Subcutaneous adipose tissue (tissue), 4 donors: ENCODE data around the gene EIF6. TPM values are rescaled to one million over a fixed set of nuclear protein-coding genes. Genes with fewer than 3 reads are reported as not detected.

Source experiments
- CTCF ChIP-seq: fragments of 450-650 bp; IDR thresholded peaks from one replicate; pipeline ENCODE4 v1.5.1; 2016; ENCODE audit warnings: low read depth, mild to moderate bottlenecking, control low read depth, antibody characterized with exemption, moderate library complexity
- total RNA-seq, 4 donors: library from RNA; depleted of rRNA; stranded (reverse); fragments of >200 nt; gene quantifications; one replicate each; pipeline ENCODE4 v1.1.0, GENCODE V29; 2016

EIF6 gene
- total RNA-seq, 4 donors from 2014 or later = 50.1 to 75.5 (median 67.9) TPM

- no peak for TF ChIP-seq CTCF
Observed at GRCh38 chr20:35253010-35253409, 31.6 kb downstream of the EIF6 start.

DNA sequence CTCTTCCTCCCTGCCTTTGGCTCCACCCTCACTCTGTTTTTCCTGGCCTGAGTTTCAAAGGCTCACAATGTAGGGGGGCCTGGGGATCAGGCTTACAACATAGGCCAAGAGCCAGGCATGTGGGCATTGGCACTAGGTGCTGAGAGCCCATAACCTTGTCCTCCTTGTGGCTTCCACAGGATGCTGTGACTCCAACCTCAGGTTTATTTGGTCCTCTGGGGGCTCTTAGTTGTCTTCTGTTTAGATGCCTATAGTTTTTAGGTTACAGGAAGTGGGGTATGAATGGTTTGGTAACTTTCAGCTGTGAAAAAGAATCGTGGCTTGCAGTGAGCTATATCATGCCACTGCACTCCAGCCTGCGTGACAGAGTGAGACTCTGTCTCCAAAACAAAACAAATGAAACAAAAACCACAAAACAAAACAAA, 32.5 kb downstream of the EIF6 start:
- TF ChIP-seq CTCF = no peak

GRCh38 chr20:35251613-35251940, 33.0 kb downstream of the EIF6 start:
- TF ChIP-seq CTCF = no peak

DNA sequence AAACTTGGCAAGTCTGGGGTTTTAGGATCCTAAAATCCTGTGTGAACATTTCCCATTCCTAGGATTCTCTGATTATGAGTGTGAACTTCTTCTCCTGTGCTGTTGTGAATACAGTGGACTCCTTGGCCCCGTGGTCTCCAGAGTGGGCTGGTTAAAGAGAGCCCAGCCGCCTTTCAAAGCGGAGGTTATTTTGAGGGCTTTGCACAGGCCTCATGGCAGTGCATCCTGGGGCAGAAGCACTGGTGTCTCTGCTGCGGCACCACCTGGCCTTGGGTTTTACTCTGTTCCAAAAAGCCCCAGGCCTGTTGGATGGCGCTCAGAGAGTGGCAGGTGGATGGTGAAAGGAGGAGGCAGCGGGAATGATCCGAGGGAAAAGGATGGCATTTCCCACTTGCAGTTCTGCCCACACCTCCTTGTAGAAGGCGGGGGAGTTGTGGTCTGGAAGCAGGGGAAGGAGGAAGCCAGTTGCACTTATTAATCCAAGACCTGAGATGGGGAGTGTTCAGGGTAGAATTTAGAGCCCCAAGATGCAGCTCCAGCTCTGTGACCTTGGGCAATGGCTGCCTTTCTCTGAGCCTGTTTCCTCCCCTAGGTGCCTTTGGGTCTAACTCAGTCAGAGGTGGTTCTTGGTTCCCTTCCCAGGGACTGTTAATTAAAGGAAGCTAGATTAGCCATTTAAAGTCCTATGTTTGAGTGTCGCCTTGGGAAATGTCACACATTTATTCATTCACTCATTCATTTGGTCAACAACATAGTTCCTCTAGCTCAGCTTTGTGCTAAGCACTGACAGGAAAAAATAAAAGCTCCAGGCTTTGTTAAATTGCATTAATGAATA, 35.7 kb downstream of the EIF6 start:
- no peak for TF ChIP-seq CTCF

GRCh38 chr20:35246723-35247122, 37.8 kb downstream of the EIF6 start:
- TF ChIP-seq CTCF = no peak

DNA sequence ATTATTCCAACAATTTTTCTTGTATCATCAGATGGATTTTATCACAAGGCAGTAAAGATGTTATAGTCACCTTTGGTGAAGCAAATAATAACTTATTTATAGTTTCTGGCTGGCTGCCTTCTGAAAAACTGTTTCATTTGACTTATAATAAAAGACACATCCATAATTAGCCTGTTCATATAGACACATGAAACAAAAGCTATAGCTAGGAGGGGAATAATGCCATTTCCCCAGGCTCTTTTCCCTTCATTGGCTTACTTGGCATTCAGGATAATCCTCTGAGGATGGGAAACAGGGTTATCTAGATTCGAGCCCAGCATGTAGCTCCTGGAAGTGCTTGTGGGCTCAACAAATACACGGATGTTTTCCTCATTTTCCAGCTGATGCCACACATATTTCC, 40.6 kb downstream of the EIF6 start:
- no peak for TF ChIP-seq CTCF

DNA sequence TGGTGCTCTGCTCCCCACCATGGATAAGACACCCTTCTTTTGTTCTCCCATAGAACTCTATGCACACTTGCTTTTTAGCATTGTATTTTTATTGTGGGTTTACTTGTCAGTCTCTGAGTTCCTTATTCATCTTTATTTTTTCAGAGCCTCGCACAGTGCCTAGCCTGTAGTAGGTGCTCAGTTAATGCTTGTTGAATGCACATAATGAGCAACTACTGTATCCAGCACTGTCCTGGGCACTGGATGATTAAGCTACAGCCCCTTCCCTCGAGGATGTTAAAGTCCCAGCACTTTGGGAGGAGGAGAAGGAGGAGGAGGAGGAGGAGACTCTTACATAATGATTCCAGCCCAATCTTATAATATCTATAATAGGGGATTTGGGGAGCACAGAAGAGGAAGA, 41.3 kb downstream of the EIF6 start:
- no peak for TF ChIP-seq CTCF
